CD1c-positive myeloid dendritic cell (primary cell): ENCODE measurements around the gene PPM1F.
"Not testable (repeated sequence)": the region's sequence is repeated elsewhere in the genome, so short reads cannot be mapped to it uniquely, and the experiment has no call there.

Experiments used
- DNase-seq: peaks from one replicate; pipeline ENCODE4 v3.0.0-alpha.2; 2016; ENCODE audit errors: extremely low spot score

The PPM1F gene

GRCh38 chr22:21898354-21898896, 54.2 kb downstream of the PPM1F start:
- DNase-seq, result no peak

DNA sequence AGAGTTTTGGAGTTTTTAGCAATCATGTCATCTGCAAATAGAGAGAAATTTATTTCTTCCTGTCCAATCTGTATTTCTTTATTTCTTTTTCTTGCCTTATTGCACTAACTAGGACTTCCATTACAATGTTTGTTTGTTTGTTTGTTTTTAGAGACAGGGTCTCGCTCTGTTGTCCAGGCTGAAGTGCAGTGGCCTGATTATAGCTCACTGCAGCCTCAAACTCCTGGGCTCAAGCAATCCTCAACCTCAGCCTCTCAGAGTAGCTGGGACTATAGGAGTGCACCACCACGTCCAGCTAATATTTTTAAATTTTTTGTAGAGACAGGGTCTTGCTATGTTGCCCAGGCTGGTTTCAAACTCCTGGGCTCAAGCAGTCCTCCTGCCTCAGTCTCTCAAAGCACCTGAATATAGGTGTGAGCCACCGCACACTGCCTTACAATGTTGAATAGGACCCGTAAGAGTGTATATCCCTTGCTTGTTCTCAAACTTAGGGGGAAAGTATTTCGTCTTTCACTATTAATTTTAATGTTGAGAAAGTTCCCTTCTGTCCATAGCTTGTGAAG, 55.6 kb downstream of the PPM1F start:
- no peak for DNase-seq

- DNase-seq, result not testable (repeated sequence)
Observed at GRCh38 chr22:21896275-21896674, 56.4 kb downstream of the PPM1F start.

DNA sequence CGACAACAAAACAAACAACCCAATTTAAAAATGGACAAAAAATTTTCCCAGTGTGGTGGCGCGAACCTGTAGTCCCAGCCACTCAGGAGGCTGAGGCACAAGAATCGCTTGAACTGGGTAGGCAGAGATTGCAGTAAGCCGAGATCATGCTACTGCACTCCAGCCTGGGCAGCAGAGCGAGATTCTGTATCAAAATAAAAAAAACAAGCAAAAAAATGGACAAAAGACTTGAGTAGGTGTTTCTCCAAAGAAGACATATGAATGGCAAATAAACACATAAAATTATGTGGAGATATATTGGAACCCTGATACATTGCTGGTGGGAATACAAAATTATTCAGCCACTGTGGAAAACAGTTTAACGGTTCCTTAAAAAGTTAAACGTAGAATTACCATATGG, 57.8 kb downstream of the PPM1F start:
- no peak for DNase-seq

GRCh38 chr22:21889251-21889990, 63.2 kb downstream of the PPM1F start:
- no peak for DNase-seq

- no peak for DNase-seq
Observed at GRCh38 chr22:21887841-21888240, 64.8 kb downstream of the PPM1F start.

- DNase-seq, result not testable (repeated sequence)
Observed at GRCh38 chr22:21883930-21884329, 68.7 kb downstream of the PPM1F start.

- DNase-seq, result not testable (repeated sequence)
Observed at GRCh38 chr22:21882754-21883333, 69.8 kb downstream of the PPM1F start.

DNA sequence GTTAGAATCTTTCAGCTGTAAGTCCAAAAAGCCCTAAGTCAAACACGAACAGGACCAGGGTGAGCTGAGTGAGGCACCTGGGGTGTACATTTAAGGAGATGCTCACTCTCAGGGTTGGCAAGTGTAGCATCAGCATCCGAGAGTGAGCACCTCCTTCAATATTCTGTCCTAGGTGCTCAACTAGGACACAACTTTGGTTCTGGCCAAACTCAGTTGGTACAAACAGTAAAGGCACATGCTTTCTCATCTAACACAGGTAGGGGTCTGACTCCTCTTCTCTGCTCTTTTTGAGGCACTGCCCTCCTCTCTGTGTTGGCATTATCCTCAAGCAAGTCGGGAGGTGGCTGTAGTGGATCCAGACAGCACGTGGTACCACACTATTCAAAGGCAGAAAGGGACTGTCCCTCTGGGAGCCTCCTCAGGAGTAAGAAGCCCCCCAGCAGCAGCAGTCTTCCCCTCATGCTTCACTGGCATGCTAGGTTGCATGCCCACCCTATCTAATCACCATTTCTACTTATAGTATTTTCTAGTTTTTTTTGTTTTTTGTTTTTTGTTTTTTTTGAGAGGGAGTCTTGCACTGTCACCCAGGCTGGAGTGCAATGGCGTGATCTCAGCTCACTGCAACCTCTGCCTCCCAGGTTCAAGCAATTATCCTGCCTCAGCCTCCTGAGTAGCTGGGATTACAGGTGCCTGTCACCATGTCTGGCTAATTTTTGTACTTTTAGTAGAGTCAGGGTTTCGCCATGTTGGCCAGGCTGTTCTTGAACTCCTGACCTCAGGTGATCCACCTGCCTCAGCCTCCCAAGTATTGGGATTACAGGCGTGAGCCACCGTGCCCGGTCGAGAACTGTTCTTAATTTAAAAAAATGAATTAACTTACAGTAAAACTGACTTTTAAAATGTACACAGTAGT, 70.6 kb downstream of the PPM1F start:
- no peak for DNase-seq

- DNase-seq, result peak; percentile 89
Observed at GRCh38 chr22:21876486-21877176, 76.0 kb downstream of the PPM1F start.

DNA sequence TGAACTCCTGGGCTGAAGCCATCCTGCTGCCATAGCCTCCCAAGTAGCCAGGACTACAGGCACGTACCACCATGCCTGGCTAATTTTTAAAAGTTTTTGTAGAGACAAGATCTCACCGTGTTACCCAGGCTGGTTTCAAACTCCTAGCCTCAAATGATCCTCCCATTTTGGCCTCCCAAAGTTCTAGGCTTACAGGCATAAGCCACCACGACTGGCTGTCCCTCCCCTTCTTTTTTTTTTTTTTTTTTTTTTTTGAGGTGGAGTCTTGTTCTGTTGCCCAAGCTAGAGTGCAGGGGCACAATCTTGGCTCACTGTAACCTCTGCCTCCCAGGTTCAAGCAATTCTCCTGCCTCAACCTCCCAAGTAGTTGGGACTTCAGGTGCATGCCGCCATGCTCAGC, 77.7 kb downstream of the PPM1F start:
- not testable (repeated sequence) for DNase-seq

- no peak for DNase-seq
Observed at GRCh38 chr22:21873619-21874018, 79.0 kb downstream of the PPM1F start.

DNA sequence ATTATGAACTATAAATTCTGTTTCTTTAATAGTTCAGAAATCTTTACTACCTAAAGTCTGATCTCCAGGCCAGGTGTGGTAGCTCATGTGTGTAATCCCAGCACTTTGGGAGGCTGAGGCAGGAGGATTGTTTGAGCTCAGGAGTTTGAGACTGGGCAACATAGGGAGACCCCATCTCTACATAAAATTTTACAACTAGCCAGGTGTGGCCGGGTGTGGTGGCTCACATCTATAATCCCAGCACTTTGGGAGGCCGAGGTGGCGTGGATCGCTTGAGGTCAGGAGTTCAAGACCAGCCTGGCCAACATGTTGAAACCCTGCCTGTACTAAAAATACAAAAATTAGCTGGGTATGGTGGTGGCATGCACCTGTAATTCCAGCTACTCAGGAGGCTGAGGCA, 79.9 kb downstream of the PPM1F start:
- DNase-seq, result not testable (repeated sequence)
